Spleen (tissue), 7 donors: ENCODE measurements around the gene CRB1.

ENCODE experiments used
- CTCF ChIP-seq, 11 experiments: fragments of 200-600 bp in 7 of 11; fragments of 450-650 bp in 4 of 11; sonication (generic) in 4 of 11; IDR thresholded peaks in 8 of 11; conservative IDR thresholded peaks in 3 of 11; 1 replicate in 7 of 11; 2 replicates in 4 of 11; pipeline versions ENCODE4 v1.4.0 to v1.8.0; 2016 to 2021; ENCODE audit warnings: antibody characterized with exemption in 11 of 11, inconsistent platforms in 4 of 11, mild to moderate bottlenecking in 1 of 11
- POLR2A ChIP-seq, 3 donors: fragments of 450-650 bp; IDR thresholded peaks; one replicate each; pipeline ENCODE4 v1.5.1; 2017; ENCODE audit warnings: antibody characterized with exemption in 3 of 3, mild to moderate bottlenecking in 1 of 3
- donor health status: DM: no; HTN: no; CAD: no; lungs with moderate emphysema.
- donor health status: DM: no; HTN: no; CAD: no.
- donor health status: DM: no; HTN: no; CAD: no.

- TF ChIP-seq POLR2A (IDR thresholded peaks at IDR 0.05) = no peak
- TF ChIP-seq CTCF (IDR thresholded peaks at IDR 0.05 in 8 of 11, conservative IDR thresholded peaks at IDR 0.05 in 3 of 11) = no peak
These were observed 242.8 kb downstream of the CRB1 start for GRCh38 chr1:197510691-197511378.
